Heart left ventricle (tissue), 16 donors: ENCODE measurements around the gene ASB13. TPM values are rescaled to one million over a fixed set of nuclear protein-coding genes. Genes with fewer than 3 reads are reported as not detected.

Experiments used
- ATAC-seq, 4 donors: fragments of 200-7000 bp; cut with Tn5 transposase; one replicate each; pipeline ENCODE4 v1.9.1; 2020 to 2022; ENCODE audit warnings: moderate library complexity in 4 of 4, mild to moderate bottlenecking in 3 of 4, moderate number of reproducible peaks in 1 of 4
- DNase-seq, 5 donors: peaks; one replicate each; pipeline ENCODE4 v3.0.0-alpha.2; 2020
- H3K27ac ChIP-seq, 12 donors: fragments of 200-600 bp; sonication (generic) in 4 of 12; one replicate each; pipeline versions ENCODE4 v1.5.0 to v1.8.0; 2016 to 2022; ENCODE audit warnings: mild to moderate bottlenecking in 2 of 12
- H3K27me3 ChIP-seq, 9 donors: fragments of 200-600 bp; sonication (generic) in 2 of 9; one replicate each; pipeline versions ENCODE4 v1.5.1 to v1.8.0; 2016 to 2022; ENCODE audit warnings: mild to moderate bottlenecking in 3 of 9
- H3K36me3 ChIP-seq, 9 donors: fragments of 200-600 bp; sonication (generic) in 2 of 9; one replicate each; pipeline versions ENCODE4 v1.5.0 to v1.8.0; 2018 to 2022; ENCODE audit warnings: mild to moderate bottlenecking in 2 of 9
- H3K4me1 ChIP-seq, 12 donors: fragments of 200-600 bp; sonication (generic) in 4 of 12; one replicate each; pipeline versions ENCODE4 v1.5.0 to v1.8.0; 2016 to 2022; ENCODE audit warnings: mild to moderate bottlenecking in 3 of 12
- H3K4me3 ChIP-seq, 12 donors: fragments of 200-600 bp; sonication (generic) in 4 of 12; one replicate each; pipeline versions ENCODE4 v1.5.0 to v1.8.0; 2017 to 2022; ENCODE audit warnings: mild to moderate bottlenecking in 9 of 12, moderate library complexity in 4 of 12
- H3K9me3 ChIP-seq, 12 donors: fragments of 200-600 bp; sonication (generic) in 4 of 12; one replicate each; pipeline versions ENCODE4 v1.5.0 to v1.8.0; 2016 to 2022; ENCODE audit warnings: mild to moderate bottlenecking in 1 of 12
- POLR2A ChIP-seq, 2 donors: fragments of 450-650 bp; IDR thresholded peaks; one replicate each; pipeline ENCODE4 v1.6.1; 2017; ENCODE audit warnings: antibody characterized with exemption in 2 of 2, mild to moderate bottlenecking in 2 of 2, moderate library complexity in 2 of 2
- WGBS, 4 donors: extraction: QIAGEN DNeasy Blood & Tissue Kit in 2 of 4; methylation state at CpG; one replicate each; pipeline versions ENCODE4 v1.1.5 to v1.1.7; 2013 to 2018; 5-methylcytosine and 5-hydroxymethylcytosine counted together
- intact Hi-C, 10 donors: fragments of 100-400 bp; cut with DNase I; formaldehyde crosslinking; loops; one replicate each; pipeline versions ENCODE4 v1.11.1 to v1.14.2; 2022
- polyA plus RNA-seq, 2 donors: library from polyadenylated mRNA; stranded (reverse); fragments of 200-250 nt; gene quantifications; one replicate each; pipeline ENCODE4 v1.2.3, GENCODE V29; 2013
- total RNA-seq, 9 donors: library from RNA; depleted of rRNA in 2 of 9; stranded (reverse); fragments of >200 nt in 2 of 9; fragmentation: NEBNext Ultra II Directional in 3 of 9; extraction: Animal tissue kit (Norgen Biotek cat#: 25700) in 3 of 9; gene quantifications; one replicate each; pipeline versions ENCODE4 v1.1.0 to v1.2.4, GENCODE V29; 2016 to 2023
- TF ChIP-seq, protein P1 (sequence below), 12 donors: fragments of 200-600 bp; sonication (generic) in 4 of 12; IDR thresholded peaks; one replicate each; pipeline versions ENCODE4 v1.5.0 to v1.8.0; 2018 to 2022; ENCODE audit warnings: antibody characterized with exemption in 12 of 12, mild to moderate bottlenecking in 5 of 12
- donor health status: ischemic (EF 13 %, LVEDD 7.1; RV severe dilation, severe dysfunction).
- donor health status: healthy with polysubstance abuse.
- donor health status: DM: no; HTN: yes; CAD: no.
- donor health status: DM: no; HTN: no; CAD: no.
- donor health status: ischemic (EF 25% LVEDD 6.9; RV normal size, moderate dysfunction).
- donor health status: ischemic (EF 25% LVEDD 5.7; RV mildly dilated, moderate dysfunction).
- donor health status: healthy.
- donor health status: DM: yes; HTN: yes; CAD: no.
- donor health status: ischemic (EF 35%, LVEDD 5.7; RV mildly dilated, moderate dysfunction).
- donor health status: nonischemic (EF 11% LVEDD 7.7; RV severe dilation, severe dysfunction).
- donor health status: DM: yes; HTN: yes; CAD: no.
- donor health status: PGD.
- donor health status: ischemic (EF 29% LVEDD 5.4; RV normal size, mild dysfunction).
- donor health status: nonischemic (EF 23%, LVEDD 6.1; RV moderate dilation, normal function).

The ASB13 gene
- total and polyA plus RNA-seq, 11 donors = 9.9 to 18.6 (median 13.3) TPM

DNA sequence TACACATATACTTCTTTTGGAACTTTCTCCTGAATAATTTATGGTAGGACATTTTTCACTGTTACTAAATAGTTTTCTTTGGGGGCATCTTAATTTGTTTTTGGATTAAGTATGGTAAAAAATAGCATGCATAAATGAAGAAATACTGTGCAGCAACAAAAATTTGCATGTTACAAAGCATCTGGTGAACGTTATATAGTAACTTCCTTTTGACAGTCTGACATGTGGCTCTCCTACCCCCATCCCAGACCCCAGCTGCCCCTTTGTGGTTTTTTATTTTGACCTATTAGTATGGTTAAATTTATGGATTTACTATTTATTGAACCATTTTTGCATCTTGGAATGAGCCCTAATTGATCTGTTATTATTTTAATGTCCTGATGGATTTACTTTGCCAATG lies 28.2 kb upstream of the ASB13 start:
- intact Hi-C loops = loop anchor here in 1 of 10 donors (10.0 kb wide), 1 partner anchor 110 kb away; no protein-coding TSS in a partner anchor

DNA sequence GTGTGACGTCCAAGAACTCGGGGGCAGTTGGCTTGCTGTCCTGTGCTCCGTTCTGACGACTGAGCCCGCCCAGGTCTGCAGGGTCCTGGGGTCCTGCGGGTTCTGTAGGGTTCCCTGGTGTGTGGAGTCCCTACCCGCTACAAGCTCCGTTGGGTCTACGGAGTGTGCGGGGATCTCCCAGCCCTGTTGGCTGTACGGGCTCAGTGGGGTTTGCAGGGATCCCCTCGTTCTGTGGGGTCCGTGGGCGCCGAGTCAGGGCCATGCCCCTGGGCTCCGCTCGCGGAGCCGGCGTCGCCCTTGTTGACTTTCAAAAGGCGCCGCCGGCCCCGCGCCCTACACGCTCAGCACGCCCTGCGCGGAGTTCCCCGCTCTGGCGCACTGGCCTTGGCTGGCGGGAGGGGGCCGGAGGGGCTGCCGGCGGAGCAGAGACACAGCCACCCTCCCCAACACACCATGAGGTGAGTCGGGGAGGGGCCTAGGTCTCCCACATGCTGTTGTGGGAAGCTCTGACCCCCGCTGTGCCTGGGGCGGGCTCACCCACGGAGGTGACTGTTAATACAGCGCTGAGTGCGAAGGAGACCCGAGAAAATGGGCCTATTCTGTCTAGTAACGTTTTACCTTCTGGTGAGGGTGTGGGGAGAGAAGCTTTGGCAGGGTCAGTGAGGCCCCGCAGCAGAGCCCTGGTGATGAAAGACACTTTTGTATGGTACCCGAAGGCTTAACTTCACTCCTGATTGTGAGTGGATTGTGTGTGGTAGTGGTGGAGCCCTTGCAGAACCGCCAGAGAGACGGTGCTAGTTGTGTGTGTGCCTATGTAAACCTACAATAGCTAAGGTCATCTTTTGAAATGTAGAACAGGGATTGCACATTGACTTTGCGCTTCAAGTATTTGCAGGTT lies 26.3 kb upstream of the ASB13 start:
- peak overlapping the region; percentile 7 to 67 (median 54) for H3K4me3 ChIP-seq
- no peaks in the 10 kb centered on the region for H3K9me3 ChIP-seq
- TF ChIP-seq, protein P1, sequence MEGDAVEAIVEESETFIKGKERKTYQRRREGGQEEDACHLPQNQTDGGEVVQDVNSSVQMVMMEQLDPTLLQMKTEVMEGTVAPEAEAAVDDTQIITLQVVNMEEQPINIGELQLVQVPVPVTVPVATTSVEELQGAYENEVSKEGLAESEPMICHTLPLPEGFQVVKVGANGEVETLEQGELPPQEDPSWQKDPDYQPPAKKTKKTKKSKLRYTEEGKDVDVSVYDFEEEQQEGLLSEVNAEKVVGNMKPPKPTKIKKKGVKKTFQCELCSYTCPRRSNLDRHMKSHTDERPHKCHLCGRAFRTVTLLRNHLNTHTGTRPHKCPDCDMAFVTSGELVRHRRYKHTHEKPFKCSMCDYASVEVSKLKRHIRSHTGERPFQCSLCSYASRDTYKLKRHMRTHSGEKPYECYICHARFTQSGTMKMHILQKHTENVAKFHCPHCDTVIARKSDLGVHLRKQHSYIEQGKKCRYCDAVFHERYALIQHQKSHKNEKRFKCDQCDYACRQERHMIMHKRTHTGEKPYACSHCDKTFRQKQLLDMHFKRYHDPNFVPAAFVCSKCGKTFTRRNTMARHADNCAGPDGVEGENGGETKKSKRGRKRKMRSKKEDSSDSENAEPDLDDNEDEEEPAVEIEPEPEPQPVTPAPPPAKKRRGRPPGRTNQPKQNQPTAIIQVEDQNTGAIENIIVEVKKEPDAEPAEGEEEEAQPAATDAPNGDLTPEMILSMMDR (IDR thresholded peaks at IDR 0.05) = no peak
- no peak for TF ChIP-seq POLR2A (IDR thresholded peaks at IDR 0.05)
- H3K4me1 ChIP-seq = peaks cover 0 to 43% (median 23%) of the 10 kb centered on the region in 12 donors
- peaks cover 0 to 4% (median 0%) of the 10 kb centered on the region in 9 donors for H3K36me3 ChIP-seq
- intact Hi-C loops = loop anchor here in 1 of 10 donors (10.0 kb wide), 1 partner anchor 112 kb away; no protein-coding TSS in a partner anchor
- 8 to 23% (median 11%) methylated on average over 21 to 49 of the region's 49 CpGs for WGBS, 4 donors
- peak overlapping the region in 7 of 12 donors; percentile 1 to 55 (median 27) for H3K27ac ChIP-seq
- DNase-seq = peak; percentile 42 to 67 (median 48)
- H3K27me3 ChIP-seq = no peaks in the 10 kb centered on the region
- ATAC-seq = peak; percentile 44 to 90 (median 85)

More for the DNA sequence above, 28.2 kb upstream of the ASB13 start:
- Histone ChIP-seq H3K36me3 (no peaks in the 10 kb centered on the region), H3K4me1 (peaks cover 0 to 43% (median 28%) of the 10 kb centered on the region in 12 donors), H3K4me3 (no peak overlapping the region), H3K27me3 (no peaks in the 10 kb centered on the region), H3K9me3 (no peaks in the 10 kb centered on the region), H3K27ac (no peak overlapping the region)
- TF ChIP-seq POLR2A (IDR thresholded peaks at IDR 0.05) = no peak
- TF ChIP-seq, protein P1 (IDR thresholded peaks at IDR 0.05) = no peak
- 61 to 75% (median 69%) methylated on average over 1 of the region's 1 CpG for WGBS, 4 donors
- no peak for DNase-seq
- ATAC-seq = no peak

DNA sequence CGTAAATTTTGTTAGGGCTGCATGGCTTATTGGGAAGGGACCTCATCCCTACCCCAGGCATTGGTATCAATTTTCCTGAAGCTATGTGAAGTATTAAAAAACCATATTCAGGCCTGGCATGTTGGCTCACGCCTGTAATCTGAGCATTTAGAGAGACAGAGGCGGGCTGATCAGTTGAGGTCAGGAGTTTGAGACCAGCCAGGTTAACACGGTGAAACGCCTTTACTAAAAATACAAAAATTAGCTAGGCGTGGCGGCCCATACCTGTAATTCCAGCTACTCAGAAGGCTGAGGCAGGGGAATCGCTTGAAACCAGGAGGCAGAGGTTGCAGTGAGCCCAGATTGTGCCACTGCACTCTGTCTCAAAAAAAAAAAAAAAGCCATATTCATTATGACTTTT lies 25.4 kb upstream of the ASB13 start:
- intact Hi-C loops = loop anchor here in 1 of 10 donors (10.0 kb wide), 1 partner anchor 113 kb away; no protein-coding TSS in a partner anchor
- DNase-seq (no peak), ATAC-seq (no peak)
- peak overlapping the region in 4 of 12 donors; percentile 56 to 67 (median 61) for H3K4me3 ChIP-seq
- peaks cover 0 to 4% (median 0%) of the 10 kb centered on the region in 9 donors for H3K36me3 ChIP-seq
- no peak overlapping the region for H3K27ac ChIP-seq
- TF ChIP-seq, protein P1 (IDR thresholded peaks at IDR 0.05) = no peak
- TF ChIP-seq POLR2A (IDR thresholded peaks at IDR 0.05) = no peak
- H3K27me3 ChIP-seq = no peaks in the 10 kb centered on the region
- H3K4me1 ChIP-seq = peaks cover 0 to 51% (median 25%) of the 10 kb centered on the region in 12 donors
- H3K9me3 ChIP-seq = no peaks in the 10 kb centered on the region
- 90 to 92% (median 91%) methylated on average over 8 of the region's 8 CpGs for WGBS, 4 donors

- ATAC-seq (no peak), DNase-seq (no peak)
- 92 to 99% (median 97%) methylated on average over 3 of the region's 3 CpGs for WGBS, 4 donors
- intact Hi-C loops = loop anchor here in 9 of 10 donors (5.0 to 10.0 kb wide), 4 partner anchors 124 to 186 kb away; partner anchors contain the start of gene GDI2 (in 4 of the 9)
- Histone ChIP-seq H3K4me1 (peaks cover 0 to 52% (median 35%) of the 10 kb centered on the region in 12 donors), H3K27ac (no peak overlapping the region), H3K27me3 (no peaks in the 10 kb centered on the region), H3K9me3 (no peaks in the 10 kb centered on the region), H3K4me3 (no peak overlapping the region), H3K36me3 (peaks cover 0 to 4% (median 0%) of the 10 kb centered on the region in 9 donors)
- TF ChIP-seq, protein P1 (IDR thresholded peaks at IDR 0.05) = no peak
- no peak for TF ChIP-seq POLR2A (IDR thresholded peaks at IDR 0.05)
These were observed 22.2 kb upstream of the ASB13 start for GRCh38 chr10:5688587-5688986.
